Lower leg skin (tissue), 4 donors: ENCODE results near the gene PRR15. TPM values are rescaled to one million over a fixed set of nuclear protein-coding genes. Genes with fewer than 3 reads are reported as not detected.

ENCODE experiments used
- DNase-seq, 2 donors: peaks; one replicate each; pipeline ENCODE4 v3.0.0-alpha.2; 2019; ENCODE audit warnings: low spot score in 2 of 2
- H3K4me3 ChIP-seq: fragments of 200-600 bp; sonication (generic); 2 replicates; pipeline ENCODE4 v1.5.1; 2017; ENCODE audit warnings: mild to moderate bottlenecking, low read depth; ENCODE audit not compliant: poor library complexity, severe bottlenecking
- CTCF ChIP-seq, 3 donors: fragments of 450-650 bp; IDR thresholded peaks; one replicate each; pipeline ENCODE4 v1.5.1; 2016; ENCODE audit warnings: antibody characterized with exemption in 3 of 3, mild to moderate bottlenecking in 3 of 3, moderate library complexity in 2 of 3
- POLR2A ChIP-seq, 2 donors: fragments of 450-650 bp; IDR thresholded peaks; one replicate each; pipeline ENCODE4 v1.6.1; 2016 to 2017; ENCODE audit warnings: antibody characterized with exemption in 2 of 2, mild to moderate bottlenecking in 1 of 2, moderate library complexity in 1 of 2
- WGBS, 2 donors: methylation state at CpG; one replicate each; pipeline ENCODE4 v1.1.5; 2018; 5-methylcytosine and 5-hydroxymethylcytosine counted together
- intact Hi-C: fragments of 100-400 bp; cut with DNase I; formaldehyde crosslinking; loops from one replicate; pipeline ENCODE4 v1.15.0; 2023; ENCODE audit warnings: low total_unique reads
- total RNA-seq, 4 donors: library from RNA; depleted of rRNA; stranded (reverse); fragments of >200 nt; gene quantifications; one replicate each; pipeline ENCODE4 v1.1.0, GENCODE V29; 2016

The PRR15 gene
- total RNA-seq, 4 donors from 2014 or later = 0.15 to 0.67 (median 0.58) TPM; not detected in 1

GRCh38 chr7:29599026-29599425, 35.4 kb downstream of the PRR15 start:
- H3K4me3 ChIP-seq = no peak overlapping the region
- intact Hi-C loops = no loop called here
- 87 to 96% methylated on average over 2 of the region's 2 CpGs for WGBS, 2 donors
- TF ChIP-seq CTCF (IDR thresholded peaks at IDR 0.05) = no peak
- no peak for TF ChIP-seq POLR2A (IDR thresholded peaks at IDR 0.05)
- no peak for DNase-seq

GRCh38 chr7:29600661-29601060, 37.0 kb downstream of the PRR15 start:
- intact Hi-C loops = no loop called here
- DNase-seq = no peak
- no peak for TF ChIP-seq POLR2A (IDR thresholded peaks at IDR 0.05)
- TF ChIP-seq CTCF (IDR thresholded peaks at IDR 0.05) = no peak
- no peak overlapping the region for H3K4me3 ChIP-seq
- 93 to 96% methylated on average over 4 of the region's 4 CpGs for WGBS, 2 donors

- WGBS, 2 donors = 96 to 97% methylated on average over 3 of the region's 3 CpGs
- no peak for TF ChIP-seq POLR2A (IDR thresholded peaks at IDR 0.05)
- no peak for TF ChIP-seq CTCF (IDR thresholded peaks at IDR 0.05)
- no peak overlapping the region for H3K4me3 ChIP-seq
- DNase-seq = no peak
- intact Hi-C loops = no loop called here
Measured at GRCh38 chr7:29604052-29604451, 40.4 kb downstream of the PRR15 start.

- no peak for DNase-seq
- H3K4me3 ChIP-seq = no peak overlapping the region
- no peak for TF ChIP-seq CTCF (IDR thresholded peaks at IDR 0.05)
- TF ChIP-seq POLR2A (IDR thresholded peaks at IDR 0.05) = no peak
- intact Hi-C loops = no loop called here
Measured at GRCh38 chr7:29604702-29605101, 41.1 kb downstream of the PRR15 start.

- no peak overlapping the region for H3K4me3 ChIP-seq
- no peak for DNase-seq
- WGBS, 2 donors = 76 to 78% methylated on average over 3 of the region's 3 CpGs
- intact Hi-C loops = no loop called here
- TF ChIP-seq POLR2A (IDR thresholded peaks at IDR 0.05) (no peak), CTCF (IDR thresholded peaks at IDR 0.05) (no peak)
Measured at GRCh38 chr7:29605671-29606070, 42.0 kb downstream of the PRR15 start.

- no peak for DNase-seq
- intact Hi-C loops = no loop called here
- TF ChIP-seq CTCF (IDR thresholded peaks at IDR 0.05) (no peak), POLR2A (IDR thresholded peaks at IDR 0.05) (no peak)
- no peak overlapping the region for H3K4me3 ChIP-seq
- WGBS, 2 donors = 45 to 50% methylated on average over 4 of the region's 4 CpGs
Measured at GRCh38 chr7:29606287-29606721, 42.7 kb downstream of the PRR15 start.
